Rectal smooth muscle tissue (tissue), 1 donor: ENCODE measurements around the gene APBA3.

Experiments
- H3K27ac ChIP-seq: one replicate; pipeline ENCODE4 v1.7.0; 2013; ENCODE audit warnings: low read depth, low read length, inconsistent platforms
- H3K27me3 ChIP-seq: one replicate; pipeline ENCODE4 v1.7.0; 2013; ENCODE audit warnings: low read length; ENCODE audit not compliant: control insufficient read depth, insufficient read depth
- H3K36me3 ChIP-seq: one replicate; pipeline ENCODE4 v1.7.0; 2013; ENCODE audit warnings: low read length; ENCODE audit not compliant: control insufficient read depth, insufficient read depth
- H3K4me1 ChIP-seq: one replicate; pipeline ENCODE4 v1.7.0; 2013; ENCODE audit warnings: low read length; ENCODE audit not compliant: control insufficient read depth, insufficient read depth
- H3K4me3 ChIP-seq: one replicate; pipeline ENCODE4 v1.7.0; 2013; ENCODE audit warnings: low read length
- H3K9ac ChIP-seq: one replicate; pipeline ENCODE4 v1.7.0; 2013; ENCODE audit warnings: low read length

APBA3 gene

DNA sequence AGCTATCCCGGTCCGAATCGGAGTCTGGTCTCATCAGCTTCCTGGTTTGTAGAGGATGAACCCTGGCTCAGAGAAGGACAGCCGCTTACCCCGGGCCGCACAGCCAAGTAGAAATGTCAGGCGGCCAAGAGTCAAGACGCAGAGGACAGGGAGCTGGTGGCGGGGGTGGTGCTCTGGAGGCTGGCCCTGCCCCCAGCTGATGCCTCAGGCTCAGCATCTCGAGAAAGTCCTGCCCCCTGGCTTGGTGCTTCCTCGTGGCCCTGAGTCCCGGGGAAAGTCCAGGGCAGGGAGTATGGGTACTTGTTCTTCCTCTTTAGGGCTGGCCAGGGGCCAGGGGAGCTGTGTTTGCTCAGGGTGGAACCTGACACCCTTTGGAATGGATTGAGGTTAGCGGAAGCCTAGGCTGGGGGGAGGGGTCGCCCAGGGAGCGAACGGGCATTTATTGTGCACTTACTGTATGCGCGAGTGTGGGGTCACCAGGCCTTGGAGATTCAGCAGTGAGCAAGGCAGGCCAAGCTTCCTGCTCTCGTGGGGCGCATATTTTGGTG lies 51.2 kb downstream of the APBA3 start:
- H3K27ac ChIP-seq: no peak overlapping the region
- H3K36me3 ChIP-seq: no peaks in the 10 kb centered on the region
- no peak overlapping the region for H3K9ac ChIP-seq
- peaks cover 3% of the 10 kb centered on the region for H3K4me1 ChIP-seq
- no peak overlapping the region for H3K4me3 ChIP-seq
- H3K27me3 ChIP-seq: no peaks in the 10 kb centered on the region

DNA sequence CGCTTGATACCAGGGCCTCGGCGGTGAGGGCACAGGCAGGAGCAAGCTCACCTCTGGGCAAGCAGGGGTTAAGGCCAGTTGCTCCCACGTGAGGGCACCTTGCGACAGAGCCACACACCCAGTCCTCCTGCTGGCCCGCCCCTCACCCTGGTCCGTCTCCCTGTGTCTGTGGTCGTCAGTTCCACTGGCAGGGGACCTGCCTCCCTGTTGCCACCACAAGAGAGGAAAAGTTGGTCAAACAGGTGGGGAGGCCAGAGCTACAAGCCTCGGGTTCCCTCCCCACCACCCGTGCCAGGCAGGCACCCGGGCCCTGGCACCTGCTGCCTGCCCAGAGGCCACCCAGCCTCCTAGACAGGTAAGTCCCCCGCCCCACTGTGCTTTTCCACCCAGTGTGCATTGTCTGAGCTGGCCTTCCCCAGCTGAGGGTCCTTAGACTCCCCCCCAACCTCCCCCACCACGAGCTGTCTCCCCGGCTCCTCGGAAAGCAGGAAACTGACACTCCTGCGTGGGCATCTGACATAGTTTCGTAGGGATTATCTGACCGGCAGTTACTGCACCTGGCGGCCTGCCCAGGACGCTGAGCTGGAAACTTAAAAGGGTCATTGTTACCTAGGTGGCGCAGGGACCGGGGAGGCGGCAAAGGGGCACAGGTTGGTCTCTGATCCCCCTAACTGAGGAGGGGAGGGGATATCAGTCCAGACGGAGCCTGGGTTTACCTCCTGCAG lies 53.1 kb downstream of the APBA3 start, which contains the start of gene TJP3:
TSS of gene TJP3 (plus strand) at position 178 of the 725 bp plus-strand sequence. CDS start 20,049 bp downstream, outside the sequence.
- no peak within 1 kb of the TSS for H3K27ac ChIP-seq
- no peaks in the 10 kb centered on the region for H3K27me3 ChIP-seq
- peak within 1 kb of the TSS; percentile 22 for H3K9ac ChIP-seq
- H3K36me3 ChIP-seq: no peaks in the 10 kb centered on the region
- peaks cover 3% of the 10 kb centered on the region for H3K4me1 ChIP-seq
- peak within 1 kb of the TSS; percentile 69 for H3K4me3 ChIP-seq

DNA sequence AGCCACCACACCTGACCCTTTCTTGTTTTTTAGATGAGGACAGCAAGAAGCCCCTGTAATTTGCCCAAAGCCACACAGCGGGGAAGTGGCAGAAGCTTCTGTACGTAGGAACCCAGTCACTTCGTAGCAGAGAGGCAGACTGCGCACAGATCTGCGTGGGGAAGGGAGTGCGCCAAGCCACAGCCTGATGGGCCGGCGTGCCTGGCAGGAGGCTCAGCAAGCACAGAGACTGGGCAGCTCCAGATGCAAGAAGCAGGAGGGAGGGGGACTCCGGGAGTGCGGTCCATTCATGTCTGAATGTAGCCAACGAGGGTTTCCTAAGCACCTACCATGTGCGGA lies 53.7 kb downstream of the APBA3 start:
- no peak overlapping the region for H3K9ac ChIP-seq
- H3K4me1 ChIP-seq: peaks cover 3% of the 10 kb centered on the region
- no peaks in the 10 kb centered on the region for H3K27me3 ChIP-seq
- H3K36me3 ChIP-seq: no peaks in the 10 kb centered on the region
- peak overlapping the region; percentile 69 for H3K4me3 ChIP-seq
- H3K27ac ChIP-seq: no peak overlapping the region

DNA sequence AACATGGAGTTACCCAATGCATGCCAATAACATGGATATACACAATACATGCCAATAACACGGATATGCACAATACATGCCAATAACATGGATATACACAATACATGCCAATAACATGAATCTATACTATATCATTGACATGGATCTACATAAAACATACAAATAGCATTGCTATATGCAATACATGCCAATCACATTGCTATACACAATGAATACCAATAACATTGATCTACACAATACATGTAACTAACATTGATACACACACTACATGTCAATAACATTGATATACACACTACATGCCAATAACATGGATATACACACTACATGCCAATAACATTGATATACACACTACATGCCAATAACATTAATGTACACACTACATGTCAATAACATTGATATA lies 60.3 kb downstream of the APBA3 start:
- no peaks in the 10 kb centered on the region for H3K27me3 ChIP-seq
- no peak overlapping the region for H3K27ac ChIP-seq
- no peak overlapping the region for H3K9ac ChIP-seq
- no peak overlapping the region for H3K4me3 ChIP-seq
- H3K36me3 ChIP-seq: no peaks in the 10 kb centered on the region
- peaks cover 12% of the 10 kb centered on the region for H3K4me1 ChIP-seq
